Activated CD4-positive, alpha-beta memory T cell treated with anti-CD3 and anti-CD28 coated beads for 36 hours (primary cell): Measurements from ENCODE around the gene BCDIN3D. TPM values are rescaled to one million over a fixed set of nuclear protein-coding genes. Genes with fewer than 3 reads are reported as not detected.

ENCODE experiments used
- CTCF ChIA-PET: fragments of 350-600 bp; sonication (Branson Sonifier 250); formaldehyde crosslinking; loops from one replicate; lab custom pipeline; 2021; ENCODE audit warnings: antibody characterized with exemption, inconsistent platforms; lab: Charles Lee
- POLR2A ChIA-PET: fragments of 350-600 bp; sonication (Branson Sonifier 250); formaldehyde crosslinking; loops from one replicate; lab custom pipeline; 2021; ENCODE audit warnings: antibody characterized with exemption; lab: Charles Lee
- DNase-seq: peaks from one replicate; pipeline ENCODE4 v3.0.0-alpha.2; 2020
- H3K27ac Mint-ChIP-seq: one replicate; pipeline ENCODE4 v1.8.0; 2021; ENCODE audit warnings: mixed read lengths
- H3K27me3 Mint-ChIP-seq: one replicate; pipeline ENCODE4 v1.8.0; 2021; ENCODE audit warnings: mixed read lengths
- H3K36me3 Mint-ChIP-seq: one replicate; pipeline ENCODE4 v1.8.0; 2021; ENCODE audit warnings: mixed read lengths
- H3K4me1 Mint-ChIP-seq: one replicate; pipeline ENCODE4 v1.8.0; 2021; ENCODE audit warnings: low read depth, mixed read lengths
- H3K4me3 Mint-ChIP-seq: one replicate; pipeline ENCODE4 v1.8.0; 2021; ENCODE audit warnings: mild to moderate bottlenecking, mixed read lengths
- H3K9me3 Mint-ChIP-seq: one replicate; pipeline ENCODE4 v1.8.0; 2021; ENCODE audit warnings: mixed read lengths
- intact Hi-C: fragments of 100-400 bp; cut with micrococcal nuclease; formaldehyde crosslinking; loops from one replicate; pipeline ENCODE4 v1.15.1; 2023
- total RNA-seq, 2 experiments: library from RNA; stranded (reverse); gene quantifications; one replicate each; pipeline ENCODE4 v1.2.3, GENCODE V29; 2021

BCDIN3D gene
- total RNA-seq, 2 experiments from 2014 or later, result 5.8 to 6.1 TPM

- Mint-ChIP-seq H3K4me3 (peak overlapping the region; percentile 90), H3K27me3 (no peaks in the 10 kb centered on the region), H3K27ac (peak overlapping the region; percentile 2), H3K36me3 (no peaks in the 10 kb centered on the region), H3K9me3 (no peaks in the 10 kb centered on the region), H3K4me1 (peaks cover 33% of the 10 kb centered on the region)
- ChIA-PET POLR2A (interaction anchor here (1.4 kb wide), 1 partner anchor 102 kb away, joined by 12 read pairs; the partner anchor contains the start of gene TMBIM6), CTCF (interaction anchor here (1.0 to 1.9 kb wide), 6 partner anchors 16 to 198 kb away, joined by 3 to 6 read pairs (median 4); partner anchors contain the start of gene NCKAP5L)
- no peak for DNase-seq
- intact Hi-C loops, result loop anchor here (2.0 to 5.0 kb wide), 2 partner anchors 82 to 103 kb away; partner anchors contain the start of gene TMBIM6
Observed at GRCh38 chr12:49843876-49844437, 1.1 kb upstream of the BCDIN3D start.

DNA sequence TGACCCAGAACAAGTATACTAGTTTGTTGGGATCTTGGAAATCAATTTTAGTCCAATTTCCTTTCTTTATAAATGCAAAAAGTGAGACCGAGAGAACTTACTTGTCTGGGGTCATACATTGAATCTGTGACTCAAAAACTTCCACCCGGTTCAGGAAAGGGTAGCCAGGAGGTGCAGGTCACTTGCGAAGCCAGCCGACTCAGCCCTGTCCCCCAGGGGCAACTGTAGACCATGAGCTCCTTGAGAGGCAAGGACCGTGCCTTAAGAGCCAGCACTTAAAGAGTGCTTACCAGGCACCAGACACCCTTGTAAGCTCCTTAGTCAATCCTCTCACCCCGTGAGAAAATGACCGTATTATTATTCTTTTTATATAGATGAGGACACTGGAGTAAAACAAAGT lies 505 bp upstream of the BCDIN3D start:
- H3K4me3 Mint-ChIP-seq, result peak overlapping the region; percentile 90
- H3K36me3 Mint-ChIP-seq, result peaks cover 1% of the 10 kb centered on the region
- H3K9me3 Mint-ChIP-seq, result no peaks in the 10 kb centered on the region
- H3K27ac Mint-ChIP-seq, result peak overlapping the region; percentile 94
- no peak for DNase-seq
- no peaks in the 10 kb centered on the region for H3K27me3 Mint-ChIP-seq
- ChIA-PET POLR2A (interaction anchor here (0.6 to 1.4 kb wide), 3 partner anchors 18 to 102 kb away, joined by 3 to 12 read pairs (median 4); partner anchors contain the start of gene TMBIM6), CTCF (interaction anchor here (0.9 to 1.9 kb wide), 8 partner anchors 15 to 268 kb away, joined by 3 to 7 read pairs (median 4); partner anchors contain the start of genes NCKAP5L and TMBIM6)
- intact Hi-C loops, result loop anchor here (2.0 to 5.0 kb wide), 2 partner anchors 81 to 103 kb away; partner anchors contain the start of gene TMBIM6
- H3K4me1 Mint-ChIP-seq, result peaks cover 33% of the 10 kb centered on the region

DNA sequence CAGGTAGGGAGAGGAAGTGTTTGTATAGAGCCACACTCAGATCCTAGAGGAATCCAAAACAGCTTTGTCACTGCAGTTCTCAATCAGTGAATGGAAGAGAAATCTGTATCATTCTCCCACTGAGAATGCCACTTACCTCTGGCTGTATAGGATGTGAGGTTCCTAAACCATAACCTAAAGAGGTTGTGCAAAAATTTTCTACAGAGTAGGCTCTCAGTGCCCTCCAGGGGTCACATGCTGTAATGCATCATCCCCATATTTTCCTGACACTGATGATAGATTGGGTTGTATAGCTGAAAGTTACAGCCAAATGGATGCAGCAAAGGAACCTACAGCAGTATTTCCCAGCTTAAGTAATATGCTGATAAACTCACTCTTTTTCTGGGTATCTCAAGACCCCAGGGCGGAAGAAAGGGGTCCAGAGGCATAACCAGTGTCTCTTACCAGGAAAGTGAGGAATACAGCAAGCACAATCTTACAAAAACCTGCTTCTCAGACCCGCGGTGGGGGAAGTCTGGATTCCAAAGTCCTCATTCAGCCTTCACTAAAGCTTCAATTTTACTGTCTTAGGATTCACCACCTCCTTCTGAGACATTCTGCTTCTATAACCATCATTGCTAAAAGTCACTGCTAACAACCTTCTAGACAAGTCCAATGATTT lies 3.8 kb downstream of the BCDIN3D start:
- Mint-ChIP-seq H3K36me3 (peaks cover 4% of the 10 kb centered on the region), H3K4me1 (peaks cover 24% of the 10 kb centered on the region), H3K4me3 (no peak overlapping the region), H3K9me3 (no peaks in the 10 kb centered on the region), H3K27ac (no peak overlapping the region), H3K27me3 (no peaks in the 10 kb centered on the region)
- intact Hi-C loops, result loop anchor here (1.0 kb wide), 2 partner anchors 63 to 195 kb away; no protein-coding TSS in a partner anchor
- CTCF ChIA-PET, result interaction anchor here (0.5 to 4.3 kb wide), 28 partner anchors 10 to 936 kb away, joined by 3 to 48 read pairs (median 4); partner anchors contain the start of genes NCKAP5L and TMBIM6
- POLR2A ChIA-PET, result interaction anchor here (0.7 to 2.0 kb wide), 3 partner anchors 11 to 136 kb away, joined by 3 to 10 read pairs (median 5); partner anchors contain the start of gene NCKAP5L
- DNase-seq, result peak; percentile 59

DNA sequence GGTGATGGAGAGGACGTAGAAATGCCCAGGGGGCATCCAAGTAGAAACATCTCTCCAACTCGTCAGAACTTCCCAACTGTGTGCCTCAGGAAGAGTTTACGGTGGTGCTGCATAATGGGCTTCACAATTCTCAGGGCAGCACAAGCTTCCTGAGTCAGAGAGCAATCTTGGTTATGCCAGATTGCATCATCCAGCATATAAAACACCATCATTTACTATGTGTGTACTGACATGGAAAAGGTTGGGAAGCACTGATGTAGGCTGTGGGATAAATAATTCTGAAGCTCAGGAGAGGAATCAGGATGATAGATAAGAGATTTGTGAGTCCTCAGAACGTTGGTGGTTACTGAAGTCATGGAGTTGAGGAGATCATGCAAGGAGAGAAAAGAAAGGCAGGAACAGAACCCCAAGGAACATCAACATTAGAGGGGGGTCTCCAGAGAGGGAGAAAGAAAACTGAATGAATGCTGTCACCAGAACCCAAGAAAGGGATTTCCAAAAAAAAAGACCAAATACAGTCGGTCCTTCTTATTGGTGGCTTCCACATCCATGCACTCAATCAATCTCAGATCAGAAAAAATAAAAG lies 10.0 kb downstream of the BCDIN3D start:
- Mint-ChIP-seq H3K27ac (no peak overlapping the region), H3K9me3 (no peaks in the 10 kb centered on the region), H3K36me3 (no peaks in the 10 kb centered on the region), H3K27me3 (no peaks in the 10 kb centered on the region), H3K4me1 (peaks cover 12% of the 10 kb centered on the region), H3K4me3 (no peak overlapping the region)
- ChIA-PET POLR2A (no interaction called here), CTCF (interaction anchor here (1.4 to 1.5 kb wide), 2 partner anchors 55 to 91 kb away, joined by 4 to 5 read pairs; partner anchors contain the start of gene TMBIM6)
- DNase-seq, result no peak
- intact Hi-C loops, result no loop called here

GRCh38 chr12:49831717-49832116 lies 11.2 kb downstream of the BCDIN3D start:
- Mint-ChIP-seq H3K27me3 (no peaks in the 10 kb centered on the region), H3K36me3 (no peaks in the 10 kb centered on the region), H3K4me1 (peaks cover 19% of the 10 kb centered on the region), H3K9me3 (no peaks in the 10 kb centered on the region), H3K27ac (no peak overlapping the region), H3K4me3 (no peak overlapping the region)
- ChIA-PET POLR2A (no interaction called here), CTCF (interaction anchor here (1.1 to 2.0 kb wide), 4 partner anchors 37 to 90 kb away, joined by 3 to 6 read pairs (median 4); partner anchors contain the start of gene TMBIM6)
- intact Hi-C loops, result no loop called here
- no peak for DNase-seq

DNA sequence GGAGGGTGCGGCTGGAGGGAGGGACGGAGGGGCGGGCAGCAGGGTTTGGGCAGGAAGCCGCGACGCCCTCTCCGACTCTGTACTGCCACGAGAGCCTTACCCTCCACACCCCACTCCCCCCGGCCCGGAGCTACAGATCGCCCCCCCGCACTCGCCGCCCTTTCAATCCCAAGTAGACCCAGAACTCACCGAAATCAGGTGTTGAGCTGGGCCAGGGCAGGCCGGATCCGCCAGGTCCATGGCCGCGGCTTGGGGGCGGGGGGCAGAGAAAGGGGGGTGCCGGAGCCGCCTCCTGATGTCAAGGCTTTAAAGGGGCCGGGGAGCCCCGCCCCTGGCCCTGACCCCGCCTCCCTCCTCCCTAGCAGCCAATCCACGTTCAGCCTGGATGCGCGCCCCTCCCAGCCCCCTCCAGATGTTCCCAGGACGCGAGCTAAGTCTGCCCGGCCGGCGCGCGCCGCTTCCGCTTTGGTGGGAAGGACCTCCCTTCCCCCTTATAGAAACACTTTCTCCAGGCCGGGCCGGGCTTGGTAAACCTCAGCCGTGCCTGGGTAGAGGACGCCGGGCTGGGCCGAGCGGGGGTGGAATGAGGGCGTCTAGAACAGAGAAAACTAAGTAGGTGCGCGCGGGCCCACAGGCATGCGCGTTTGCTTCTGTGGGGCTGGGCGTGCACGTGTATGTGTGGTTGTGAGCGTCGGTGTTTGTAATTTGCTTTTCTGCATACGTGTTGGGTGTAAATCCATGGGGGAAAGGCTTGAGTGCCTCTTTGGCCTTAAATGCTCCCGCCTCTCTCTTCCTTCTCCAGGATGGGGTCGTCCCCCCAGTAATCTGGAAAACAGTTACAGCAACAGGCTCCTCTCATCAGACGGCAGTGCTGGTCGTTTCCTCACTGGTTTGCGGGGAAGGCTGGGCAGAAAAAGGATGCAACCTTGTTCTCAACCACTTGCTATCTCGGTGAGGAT lies 14.5 kb downstream of the BCDIN3D start, which contains the start of gene NCKAP5L:
TSS of gene NCKAP5L (minus strand) at position 281 of the 959 bp plus-strand sequence. CDS start 24,369 bp downstream, outside the sequence.
- Mint-ChIP-seq H3K4me1 (peaks cover 20% of the 10 kb centered on the region), H3K36me3 (no peaks in the 10 kb centered on the region), H3K27me3 (no peaks in the 10 kb centered on the region), H3K4me3 (peak within 1 kb of the TSS; percentile 93), H3K27ac (peak within 1 kb of the TSS; percentile 88), H3K9me3 (no peaks in the 10 kb centered on the region)
- CTCF ChIA-PET, result interaction anchor here (0.7 to 5.3 kb wide), 9 partner anchors 11 to 139 kb away, joined by 3 to 44 read pairs (median 4); partner anchors contain the start of genes BCDIN3D and TMBIM6
- intact Hi-C loops, result loop anchor here (1.0 kb wide), 2 partner anchors 14 to 87 kb away; partner anchors contain the start of gene TMBIM6
- peak; percentile 96 for DNase-seq
- POLR2A ChIA-PET, result interaction anchor here (0.6 to 1.4 kb wide), 5 partner anchors 10 to 697 kb away, joined by 3 to 10 read pairs (median 3); partner anchors contain the start of genes TMBIM6 and TUBA1B

DNA sequence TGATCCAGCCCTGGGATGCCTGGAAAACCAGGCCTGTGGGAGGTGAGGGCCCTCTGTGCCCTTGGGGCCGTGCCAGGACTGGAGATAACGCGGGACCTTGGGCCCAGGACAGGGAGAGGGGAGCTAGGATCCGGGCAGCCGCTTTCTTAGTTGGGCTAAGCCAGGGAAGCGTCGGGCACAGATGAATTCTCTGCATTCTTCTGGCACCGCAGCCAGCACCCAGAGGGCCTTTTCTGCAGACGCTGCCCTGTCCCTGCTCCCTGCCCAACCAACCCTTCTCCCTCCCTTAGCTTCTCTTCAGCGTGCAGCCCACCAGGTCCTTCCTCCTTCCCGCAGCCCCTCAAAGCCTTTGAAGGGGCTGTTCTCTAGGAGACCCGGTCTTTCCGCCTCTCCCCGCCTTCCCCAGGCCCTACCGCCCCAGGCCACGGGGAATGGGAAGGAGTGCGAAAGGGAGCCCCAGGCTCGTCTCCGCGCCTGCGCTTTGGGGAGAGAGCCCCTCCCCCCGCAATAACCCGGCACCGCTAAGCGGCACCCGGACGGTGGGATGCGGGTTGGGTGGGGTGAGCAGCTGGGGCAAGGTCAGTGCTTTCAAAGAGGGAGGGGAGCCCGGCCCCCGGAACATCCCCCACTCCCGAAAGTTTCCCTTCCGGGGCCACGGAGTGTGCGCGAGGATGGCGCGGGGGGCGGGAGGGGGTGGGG lies 15.4 kb downstream of the BCDIN3D start:
- peak; percentile 44 for DNase-seq
- Mint-ChIP-seq H3K4me1 (peaks cover 20% of the 10 kb centered on the region), H3K27ac (no peak overlapping the region), H3K36me3 (peaks cover 2% of the 10 kb centered on the region), H3K27me3 (no peaks in the 10 kb centered on the region), H3K4me3 (peak overlapping the region; percentile 93), H3K9me3 (no peaks in the 10 kb centered on the region)
- ChIA-PET CTCF (interaction anchor here (0.6 to 5.3 kb wide), 13 partner anchors 8 to 140 kb away, joined by 3 to 44 read pairs (median 4); partner anchors contain the start of genes BCDIN3D and TMBIM6), POLR2A (interaction anchor here (0.6 to 1.3 kb wide), 5 partner anchors 11 to 696 kb away, joined by 3 to 10 read pairs (median 3); partner anchors contain the start of gene TUBA1B)
- intact Hi-C loops, result loop anchor here (1.0 kb wide), 2 partner anchors 15 to 86 kb away; partner anchors contain the start of gene TMBIM6

- ChIA-PET CTCF (interaction anchor here (0.6 to 5.3 kb wide), 8 partner anchors 9 to 140 kb away, joined by 3 to 44 read pairs (median 4); partner anchors contain the start of gene TMBIM6), POLR2A (interaction anchor here (1.3 kb wide), 1 partner anchor 12 kb away, joined by 3 read pairs; no protein-coding TSS in a partner anchor)
- peaks cover 2% of the 10 kb centered on the region for H3K36me3 Mint-ChIP-seq
- H3K4me3 Mint-ChIP-seq, result peak overlapping the region; percentile 66
- intact Hi-C loops, result no loop called here
- H3K27me3 Mint-ChIP-seq, result no peaks in the 10 kb centered on the region
- no peak for DNase-seq
- H3K27ac Mint-ChIP-seq, result no peak overlapping the region
- no peaks in the 10 kb centered on the region for H3K9me3 Mint-ChIP-seq
- peaks cover 18% of the 10 kb centered on the region for H3K4me1 Mint-ChIP-seq
Observed at GRCh38 chr12:49827051-49827400, 15.9 kb downstream of the BCDIN3D start.

DNA sequence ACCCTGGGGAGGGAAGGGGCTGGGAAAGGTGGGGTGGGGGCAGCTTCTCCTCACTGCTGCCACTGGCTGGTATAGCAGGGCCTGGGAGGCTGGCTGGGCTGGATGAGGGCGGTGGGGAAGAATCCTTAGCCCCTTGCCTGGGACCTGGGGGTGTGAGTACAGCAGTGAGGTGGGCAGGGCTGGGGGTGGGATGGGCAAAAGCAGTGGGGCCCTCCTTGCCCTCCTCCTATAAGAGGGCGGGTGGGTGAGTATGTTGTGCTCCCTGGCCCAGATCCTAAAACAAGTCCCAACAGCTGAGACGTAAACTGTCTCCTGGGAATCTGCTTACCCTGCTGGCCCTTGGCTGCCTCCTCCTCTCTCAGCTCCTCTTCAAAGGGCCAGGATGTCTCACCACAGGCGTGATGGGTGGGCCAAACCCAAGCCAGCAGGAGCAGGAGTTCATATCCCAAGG lies 16.9 kb downstream of the BCDIN3D start:
- POLR2A ChIA-PET, result interaction anchor here (1.1 to 1.3 kb wide), 2 partner anchors 13 to 17 kb away, joined by 3 read pairs; partner anchors contain the start of gene BCDIN3D
- H3K4me3 Mint-ChIP-seq, result no peak overlapping the region

More for the DNA sequence above, 16.9 kb downstream of the BCDIN3D start:
- CTCF ChIA-PET, result interaction anchor here (1.1 to 5.3 kb wide), 3 partner anchors 13 to 120 kb away, joined by 3 to 44 read pairs (median 8); no protein-coding TSS in a partner anchor
- H3K9me3 Mint-ChIP-seq, result no peaks in the 10 kb centered on the region
- H3K4me1 Mint-ChIP-seq, result peaks cover 27% of the 10 kb centered on the region
- H3K27me3 Mint-ChIP-seq, result no peaks in the 10 kb centered on the region
- no peak overlapping the region for H3K27ac Mint-ChIP-seq
- H3K36me3 Mint-ChIP-seq, result peaks cover 2% of the 10 kb centered on the region
- intact Hi-C loops, result no loop called here
- DNase-seq, result no peak
